ENCODE results near the gene CDH4. TPM values are rescaled to one million over a fixed set of nuclear protein-coding genes. Genes with fewer than 3 reads are reported as not detected.

Gene CDH4
- polyA plus RNA-seq, 1 donor (not counting 4 experiments of a cell fraction or from before 2014, with no cell fraction given) = 2.2 TPM

- dilution Hi-C loops (cut with MboI; ENCODE audit: extremely low pct_ligation_motif_present, low sequenced_read_pairs) = no loop called here
- H3K4me2 ChIP-seq (ENCODE audit: control insufficient read depth, extremely low read depth, insufficient read depth, low read depth, low read length) = no peak overlapping the region
- no peak overlapping the region for H3K4me3 ChIP-seq (ENCODE audit: control insufficient read depth in 2 of 3, extremely low read depth in 1 of 3, insufficient read depth in 2 of 3, low read depth in 1 of 3, low read length in 3 of 3)
- H3K9ac ChIP-seq (ENCODE audit: control insufficient read depth, extremely low read depth, insufficient read depth, low read length) = no peak overlapping the region
- no peaks in the 10 kb centered on the region for H3K4me1 ChIP-seq (ENCODE audit: control insufficient read depth, extremely low read depth, insufficient read depth, low read length)
- no peak overlapping the region for H2AFZ ChIP-seq (ENCODE audit: control insufficient read depth, low read length)
- TF ChIP-seq EZH2 (IDR thresholded peaks at IDR 0.05; ENCODE audit: low read length) (no peak), CTCF (optimal IDR thresholded peaks at IDR 0.05 in 1 of 3, IDR thresholded peaks at IDR 0.05 in 1 of 3, conservative IDR thresholded peaks at IDR 0.05 in 1 of 3; ENCODE audit: extremely low read depth in 1 of 3, insufficient read depth in 2 of 3, low read length in 3 of 3) (no peak)
- DNase-seq (ENCODE audit: low read depth, low spot score) = no peak
- H3K27ac ChIP-seq (ENCODE audit: control insufficient read depth, insufficient read depth, low read length) = no peak overlapping the region
- H3K27me3 ChIP-seq (ENCODE audit: control insufficient read depth, extremely low read depth, insufficient read depth, low read length) = peaks cover 32% of the 10 kb centered on the region
- FAIRE-seq = no peak
- H3K9me1 ChIP-seq (ENCODE audit: control insufficient read depth, extremely low read depth, insufficient read depth, low read length) = no peaks in the 10 kb centered on the region
- H3K36me3 ChIP-seq (ENCODE audit: control insufficient read depth in 2 of 2, extremely low read depth in 1 of 2, insufficient read depth in 2 of 2, low read length in 2 of 2) = no peaks in the 10 kb centered on the region
- H3K9me3 ChIP-seq (ENCODE audit: control insufficient read depth, low read depth, low read length) = no peaks in the 10 kb centered on the region
- peaks cover 14% of the 10 kb centered on the region for H4K20me1 ChIP-seq (ENCODE audit: control insufficient read depth, extremely low read depth, insufficient read depth, low read length)
- no peaks in the 10 kb centered on the region for H3K79me2 ChIP-seq (ENCODE audit: control insufficient read depth, insufficient read depth, low read length)
Observed at GRCh38 chr20:61733216-61733615, 481.2 kb downstream of the CDH4 start.

- H3K4me3 ChIP-seq (ENCODE audit: control insufficient read depth in 2 of 3, extremely low read depth in 1 of 3, insufficient read depth in 2 of 3, low read depth in 1 of 3, low read length in 3 of 3) = no peak overlapping the region
- H3K9me1 ChIP-seq (ENCODE audit: control insufficient read depth, extremely low read depth, insufficient read depth, low read length) = no peaks in the 10 kb centered on the region
- H3K36me3 ChIP-seq (ENCODE audit: control insufficient read depth in 2 of 2, extremely low read depth in 1 of 2, insufficient read depth in 2 of 2, low read length in 2 of 2) = no peaks in the 10 kb centered on the region
- H3K9ac ChIP-seq (ENCODE audit: control insufficient read depth, extremely low read depth, insufficient read depth, low read length) = no peak overlapping the region
- H2AFZ ChIP-seq (ENCODE audit: control insufficient read depth, low read length) = no peak overlapping the region
- H4K20me1 ChIP-seq (ENCODE audit: control insufficient read depth, extremely low read depth, insufficient read depth, low read length) = peaks cover 14% of the 10 kb centered on the region
- H3K4me1 ChIP-seq (ENCODE audit: control insufficient read depth, extremely low read depth, insufficient read depth, low read length) = no peaks in the 10 kb centered on the region
- DNase-seq (ENCODE audit: low read depth, low spot score) = no peak
- H3K27me3 ChIP-seq (ENCODE audit: control insufficient read depth, extremely low read depth, insufficient read depth, low read length) = peaks cover 23% of the 10 kb centered on the region
- no peak overlapping the region for H3K27ac ChIP-seq (ENCODE audit: control insufficient read depth, insufficient read depth, low read length)
- FAIRE-seq = no peak
- dilution Hi-C loops (cut with MboI; ENCODE audit: extremely low pct_ligation_motif_present, low sequenced_read_pairs) = no loop called here
- no peak overlapping the region for H3K4me2 ChIP-seq (ENCODE audit: control insufficient read depth, extremely low read depth, insufficient read depth, low read depth, low read length)
- TF ChIP-seq EZH2 (IDR thresholded peaks at IDR 0.05; ENCODE audit: low read length) (no peak), CTCF (optimal IDR thresholded peaks at IDR 0.05 in 1 of 3, IDR thresholded peaks at IDR 0.05 in 1 of 3, conservative IDR thresholded peaks at IDR 0.05 in 1 of 3; ENCODE audit: extremely low read depth in 1 of 3, insufficient read depth in 2 of 3, low read length in 3 of 3) (no peak)
- H3K79me2 ChIP-seq (ENCODE audit: control insufficient read depth, insufficient read depth, low read length) = no peaks in the 10 kb centered on the region
- H3K9me3 ChIP-seq (ENCODE audit: control insufficient read depth, low read depth, low read length) = no peaks in the 10 kb centered on the region
Observed at GRCh38 chr20:61733891-61734732, 482.1 kb downstream of the CDH4 start.

Data from keratinocyte (primary cell).